Measurements from ENCODE around the gene PACC1. TPM values are rescaled to one million over a fixed set of nuclear protein-coding genes. Genes with fewer than 3 reads are reported as not detected.

Gene PACC1
- total and polyA plus RNA-seq, 10 of the 15 experiments (the other 5 are each of a cell fraction or from before 2014, with no cell fraction given) = 16.1 to 29.7 (median 19.3) TPM

DNA sequence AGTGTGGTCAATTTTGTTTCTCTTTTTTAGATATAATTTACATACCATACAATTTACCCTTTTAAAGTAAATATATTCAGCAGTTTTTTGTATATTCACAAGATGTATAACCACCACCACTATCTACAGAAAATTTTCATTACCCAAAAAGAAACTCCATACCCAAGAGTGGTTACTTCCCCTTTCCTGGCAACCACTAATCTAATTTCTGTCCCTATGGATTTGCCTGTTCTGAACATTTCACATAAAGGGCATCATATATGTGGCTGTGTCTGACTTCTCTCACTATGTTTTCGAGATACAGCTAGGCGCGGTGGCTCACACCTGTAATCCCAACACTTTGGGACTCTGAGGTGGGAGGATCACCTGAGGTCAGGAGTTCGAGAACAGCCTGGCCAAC, 13.6 kb downstream of the PACC1 start (continued):
- TF ChIP-seq, protein P1, sequence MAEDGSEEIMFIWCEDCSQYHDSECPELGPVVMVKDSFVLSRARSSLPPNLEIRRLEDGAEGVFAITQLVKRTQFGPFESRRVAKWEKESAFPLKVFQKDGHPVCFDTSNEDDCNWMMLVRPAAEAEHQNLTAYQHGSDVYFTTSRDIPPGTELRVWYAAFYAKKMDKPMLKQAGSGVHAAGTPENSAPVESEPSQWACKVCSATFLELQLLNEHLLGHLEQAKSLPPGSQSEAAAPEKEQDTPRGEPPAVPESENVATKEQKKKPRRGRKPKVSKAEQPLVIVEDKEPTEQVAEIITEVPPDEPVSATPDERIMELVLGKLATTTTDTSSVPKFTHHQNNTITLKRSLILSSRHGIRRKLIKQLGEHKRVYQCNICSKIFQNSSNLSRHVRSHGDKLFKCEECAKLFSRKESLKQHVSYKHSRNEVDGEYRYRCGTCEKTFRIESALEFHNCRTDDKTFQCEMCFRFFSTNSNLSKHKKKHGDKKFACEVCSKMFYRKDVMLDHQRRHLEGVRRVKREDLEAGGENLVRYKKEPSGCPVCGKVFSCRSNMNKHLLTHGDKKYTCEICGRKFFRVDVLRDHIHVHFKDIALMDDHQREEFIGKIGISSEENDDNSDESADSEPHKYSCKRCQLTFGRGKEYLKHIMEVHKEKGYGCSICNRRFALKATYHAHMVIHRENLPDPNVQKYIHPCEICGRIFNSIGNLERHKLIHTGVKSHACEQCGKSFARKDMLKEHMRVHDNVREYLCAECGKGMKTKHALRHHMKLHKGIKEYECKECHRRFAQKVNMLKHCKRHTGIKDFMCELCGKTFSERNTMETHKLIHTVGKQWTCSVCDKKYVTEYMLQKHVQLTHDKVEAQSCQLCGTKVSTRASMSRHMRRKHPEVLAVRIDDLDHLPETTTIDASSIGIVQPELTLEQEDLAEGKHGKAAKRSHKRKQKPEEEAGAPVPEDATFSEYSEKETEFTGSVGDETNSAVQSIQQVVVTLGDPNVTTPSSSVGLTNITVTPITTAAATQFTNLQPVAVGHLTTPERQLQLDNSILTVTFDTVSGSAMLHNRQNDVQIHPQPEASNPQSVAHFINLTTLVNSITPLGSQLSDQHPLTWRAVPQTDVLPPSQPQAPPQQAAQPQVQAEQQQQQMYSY (CRISPR knock-in tag; IDR thresholded peaks at IDR 0.05) = no peak
- TF ChIP-seq IKZF2 (IDR thresholded peaks at IDR 0.05) = 0 out of 4 replicates have a peak, but pooled peaks have one; percentile 25 to 43

DNA sequence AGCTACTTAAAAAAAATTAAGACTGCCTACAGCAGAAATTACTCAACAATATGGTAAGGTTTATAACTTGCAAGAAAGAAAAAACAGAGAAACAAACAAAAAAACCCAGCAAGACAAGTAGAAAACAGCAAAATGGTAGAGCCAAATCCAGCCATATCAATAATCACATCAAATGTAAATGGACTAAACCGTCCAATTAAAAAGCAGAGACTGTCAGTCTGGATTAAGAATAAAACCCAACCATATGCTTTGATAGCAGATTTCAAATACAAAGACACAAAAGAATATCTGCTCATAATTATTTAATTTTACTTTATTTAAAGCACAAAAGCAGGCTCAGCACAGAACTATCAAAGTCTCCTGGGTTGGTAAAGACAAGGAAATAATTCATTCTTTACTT, 17.5 kb downstream of the PACC1 start:
- in situ Hi-C loops (cut with MboI) = no loop called here
- SMC1A ChIA-PET (ENCODE audit: uncharacterized antibody, unreplicated experiment) = interaction anchor here (1.4 kb wide), 1 partner anchor 13 kb away, joined by 5 read pairs; no protein-coding TSS in a partner anchor
- BruUV-seq (replicated peaks) = no TSS peak

More for the DNA sequence above, 17.5 kb downstream of the PACC1 start:
- Histone ChIP-seq H3K4me2 (ENCODE audit: control insufficient read depth, insufficient read depth) (no peak overlapping the region), H3K79me2 (ENCODE audit: control insufficient read depth, insufficient read depth, low read length) (no peaks in the 10 kb centered on the region), H4K20me1 (ENCODE audit: control insufficient read depth, insufficient read depth) (no peaks in the 10 kb centered on the region), H3K27ac (ENCODE audit: control insufficient read depth, insufficient read depth) (no peak overlapping the region), H3K36me3 (ENCODE audit: control insufficient read depth in 2 of 2, insufficient read depth in 2 of 2, low read length in 1 of 2) (peaks cover 0 to 2% of the 10 kb centered on the region in 2 experiments; a peak in 1 of 4 replicates), H2AFZ (ENCODE audit: control insufficient read depth, low read depth, low read length) (no peak overlapping the region), H3K9ac (ENCODE audit: control insufficient read depth, insufficient read depth, low read length) (no peak overlapping the region), H3K4me1 (ENCODE audit: control insufficient read depth, insufficient read depth, low read length) (no peaks in the 10 kb centered on the region), H3K27me3 (replicated peaks in 1 of 2; ENCODE audit: control insufficient read depth in 2 of 2, insufficient read depth in 2 of 2, low read length in 1 of 2) (no peaks in the 10 kb centered on the region), H3K4me3 (no peak overlapping the region), H3K9me3 (replicated peaks; ENCODE audit: control insufficient read depth, insufficient read depth, low read length) (peaks cover 9% of the 10 kb centered on the region)
- intact Hi-C loops (cut with micrococcal nuclease; ENCODE audit: unreplicated experiment) = no loop called here
- TF ChIP-seq ZBED1 (IDR thresholded peaks at IDR 0.05; ENCODE audit: borderline replicate concordance) = no peak
- ATAC-seq (no peak), DNase-seq (ENCODE audit: low read depth, low spot score) (no peak), FAIRE-seq (no peak)
- CTCF ChIA-PET = interaction anchor here (0.5 to 0.9 kb wide), 2 partner anchors 10 to 59 kb away, joined by 3 to 4 read pairs; no protein-coding TSS in a partner anchor
- RAD21 ChIA-PET (ENCODE audit: unreplicated experiment) = no interaction called here
- POLR2A ChIA-PET = no interaction called here
- 100% methylated on average over 1 of the region's 1 CpG for WGBS (ENCODE audit: insufficient coverage, insufficient replicate concordance, low lambda C conversion rate, missing lambda C conversion rate)
